HG02571 (cell line): ENCODE results near the gene RPP30.
"Not testable (repeated sequence)": the region's sequence is repeated elsewhere in the genome, so short reads cannot be mapped to it uniquely, and the experiment has no call there.

Source experiments
- ATAC-seq: cut with Tn5 transposase; IDR thresholded peaks from one replicate; pipeline ENCODE4 v1.9.1; 2021; ENCODE audit warnings: mild to moderate bottlenecking, moderate library complexity; ENCODE audit not compliant: unreplicated experiment

Gene RPP30

DNA sequence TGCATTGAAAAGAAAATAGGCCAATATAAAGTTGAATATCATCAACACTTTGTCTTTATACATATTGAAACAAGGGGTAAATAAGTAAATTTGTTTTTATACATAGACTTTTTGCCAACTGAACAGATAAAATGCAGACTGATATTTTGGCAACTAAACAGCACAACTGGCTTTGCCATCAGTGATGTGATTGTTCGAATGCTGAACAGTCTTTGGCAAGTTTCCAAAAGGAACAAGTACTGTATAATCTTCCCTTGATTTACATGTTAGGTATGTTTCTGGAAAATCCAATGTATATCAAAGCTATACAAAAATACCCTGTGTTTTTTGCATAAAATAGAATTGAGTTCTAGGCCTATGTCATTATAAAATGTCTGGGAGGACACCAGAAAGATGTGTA, 67.3 kb downstream of the RPP30 start:
- no peak for ATAC-seq

DNA sequence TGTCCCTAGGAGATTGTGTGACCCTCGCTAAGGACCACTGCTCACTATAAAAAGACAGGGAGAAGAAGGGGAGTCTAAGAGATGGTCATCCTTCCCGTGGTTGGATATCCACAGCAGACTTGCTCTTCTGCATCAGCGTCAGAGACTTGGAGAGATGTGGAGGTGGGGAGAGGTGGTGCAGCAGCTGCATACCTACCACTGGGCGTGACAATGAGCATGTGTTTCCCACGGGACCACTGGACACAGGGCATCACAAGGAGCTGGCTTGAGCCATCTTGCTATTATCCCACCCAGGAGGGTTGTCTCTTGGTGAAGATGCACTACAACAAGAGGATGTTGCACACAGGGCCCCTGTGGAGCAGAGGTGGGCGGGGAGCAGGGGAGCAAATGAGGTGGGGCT, 67.9 kb downstream of the RPP30 start:
- ATAC-seq = no peak

DNA sequence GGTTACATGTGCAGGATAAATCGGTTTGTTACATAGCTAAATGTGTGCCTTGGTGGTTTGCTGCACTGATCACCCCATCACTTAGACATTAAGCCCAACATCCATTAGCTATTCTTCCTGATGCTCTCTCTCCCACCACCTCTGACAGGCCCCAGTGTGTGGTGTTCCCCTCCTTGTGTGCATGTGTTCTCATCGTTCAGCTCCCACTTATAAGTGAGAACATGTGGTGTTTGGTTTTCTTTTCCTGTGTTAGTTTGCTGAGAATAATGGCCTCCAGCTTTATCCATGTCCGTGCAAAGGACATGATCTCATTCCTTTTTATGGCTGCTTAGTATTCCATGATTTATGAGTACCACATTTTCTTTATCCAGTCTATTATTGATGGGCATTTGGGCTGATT, 71.2 kb downstream of the RPP30 start:
- ATAC-seq = not testable (repeated sequence)

DNA sequence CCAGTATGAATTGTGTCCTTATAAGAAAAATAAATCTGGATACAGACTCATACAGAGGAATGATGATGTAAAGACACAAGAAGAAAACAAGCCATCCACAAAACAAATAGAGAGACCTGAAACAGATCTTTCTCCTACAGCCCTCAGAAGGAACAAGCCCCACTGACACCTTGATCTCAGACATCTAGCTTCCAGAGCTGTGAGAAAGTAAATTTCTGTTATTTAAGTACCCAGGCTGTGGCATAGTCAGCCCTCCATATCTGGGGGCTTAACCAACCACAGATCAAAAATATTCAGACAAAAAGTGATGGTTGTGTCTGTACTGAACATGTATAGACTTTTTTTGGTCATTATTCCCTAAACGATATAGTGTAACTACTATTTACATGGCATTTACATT, 73.0 kb downstream of the RPP30 start:
- ATAC-seq = no peak

DNA sequence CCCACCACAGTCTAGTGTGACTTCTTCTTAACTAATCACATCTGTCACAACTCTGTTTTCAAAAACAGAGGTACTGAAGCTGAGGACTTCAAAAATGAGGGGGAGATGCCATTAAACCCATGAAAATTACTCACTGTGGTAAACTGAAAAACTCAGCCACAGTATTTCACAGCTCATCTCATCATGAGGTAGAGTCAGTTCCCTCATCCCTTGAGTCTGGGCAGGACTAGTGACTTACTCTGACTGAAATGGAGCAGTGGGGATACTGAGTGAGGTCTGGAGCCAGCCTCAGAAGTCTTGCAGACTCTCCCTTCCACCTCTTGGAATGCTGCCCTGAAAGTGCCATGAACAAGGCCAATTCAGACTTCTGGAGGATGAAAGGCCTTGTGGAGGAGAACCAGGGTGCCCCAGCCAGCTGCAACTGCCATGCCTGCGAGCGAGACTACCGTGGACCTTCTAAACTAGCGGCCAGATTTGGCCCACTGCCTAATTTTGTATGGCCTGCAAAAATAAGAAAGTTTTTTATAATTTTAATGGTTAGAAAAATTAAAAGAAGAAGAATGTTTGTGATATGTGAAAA, 73.8 kb downstream of the RPP30 start:
- no peak for ATAC-seq

DNA sequence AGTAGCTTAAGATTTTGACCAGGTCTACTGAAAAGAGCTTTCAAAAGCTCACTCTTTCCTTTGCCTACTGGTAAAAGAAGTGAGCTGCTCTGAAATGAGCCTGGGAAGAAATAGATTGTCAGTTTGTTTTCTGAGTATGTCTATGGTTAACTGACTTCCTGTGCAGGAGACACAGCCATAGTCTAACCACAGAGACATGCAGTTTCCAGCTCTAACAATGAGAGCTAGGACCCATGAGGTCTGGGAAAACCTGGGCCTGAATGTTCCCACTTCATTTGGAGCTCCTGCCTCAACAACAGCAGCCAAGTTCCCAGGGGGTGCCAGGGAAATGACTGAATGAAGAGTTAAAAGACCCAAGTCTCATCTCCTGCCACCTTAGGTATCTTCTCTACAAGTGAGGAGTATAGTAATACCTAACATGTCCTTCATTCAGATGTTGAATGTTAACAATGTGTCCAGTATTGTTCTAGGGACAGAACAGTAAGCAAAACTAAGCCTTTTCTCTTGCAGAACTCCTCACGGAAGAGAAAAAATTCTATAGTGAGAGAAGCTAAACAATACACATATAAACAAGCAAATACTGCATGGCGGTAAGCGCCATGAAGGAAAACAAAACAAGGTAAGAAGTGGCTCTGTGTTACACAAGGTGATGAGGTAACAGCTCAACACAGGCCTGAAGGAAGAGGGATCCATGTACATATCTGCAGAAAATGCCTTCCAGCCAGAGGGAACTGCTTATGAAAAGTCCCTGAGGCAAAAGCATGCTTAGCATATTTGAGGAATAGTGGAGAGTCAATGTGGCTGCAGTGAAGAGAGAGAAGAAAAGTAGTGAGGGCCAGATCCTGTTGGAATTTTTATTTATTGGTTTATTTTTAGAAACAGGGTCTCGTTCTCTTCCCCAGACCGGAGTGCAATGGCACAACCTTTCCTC, 75.5 kb downstream of the RPP30 start:
- ATAC-seq = no peak
